ENCODE measurements around the gene ATG14. TPM values are rescaled to one million over a fixed set of nuclear protein-coding genes. Genes with fewer than 3 reads are reported as not detected.

The ATG14 gene
- total and polyA plus RNA-seq, 2 of the 8 experiments (the other 6 are each of a cell fraction or from before 2014, with no cell fraction given), result 4.9 to 10.8 TPM

DNA sequence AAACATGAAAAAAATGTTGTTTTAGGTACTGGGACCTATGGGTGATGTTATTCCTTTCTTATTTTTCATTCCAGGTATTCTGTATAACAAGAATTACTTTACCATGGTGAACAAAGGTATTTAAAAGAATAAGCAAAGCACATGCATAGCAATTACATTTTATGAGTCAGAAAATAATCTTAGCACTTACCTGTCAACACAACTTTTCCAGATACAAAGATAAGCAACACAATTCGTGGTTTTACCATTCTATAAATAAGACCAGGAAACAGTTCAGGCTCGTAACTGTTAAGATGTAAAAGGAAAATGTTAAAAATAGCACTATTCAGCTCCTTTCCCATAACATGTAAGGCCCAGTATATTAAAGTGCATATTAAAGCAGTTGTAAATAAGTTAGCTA lies 12.3 kb upstream of the ATG14 start:
- no peaks in the 10 kb centered on the region for H3K36me3 ChIP-seq (ENCODE audit: control insufficient read depth in 2 of 4, insufficient read depth in 4 of 4, low read length in 3 of 4)
- H2BK120ac ChIP-seq (replicated peaks; ENCODE audit: low read depth, low read length), result no peak overlapping the region
- no peak overlapping the region for H2BK15ac ChIP-seq (ENCODE audit: low read length)
- no peak overlapping the region for H4K5ac ChIP-seq (ENCODE audit: insufficient read length, low read depth, low read length)
- FAIRE-seq (no peak), DNase-seq (ENCODE audit: low read depth in 1 of 2, low spot score in 2 of 2) (no peak)
- H2BK12ac ChIP-seq (ENCODE audit: low read depth, low read length), result no peak overlapping the region
- H3K23me2 ChIP-seq (ENCODE audit: low read depth, low read length), result no peaks in the 10 kb centered on the region
- no peaks in the 10 kb centered on the region for H4K20me1 ChIP-seq (replicated peaks in 1 of 2; ENCODE audit: control insufficient read depth in 1 of 2, insufficient read depth in 2 of 2, low read length in 2 of 2)
- no peak overlapping the region for H3K14ac ChIP-seq (ENCODE audit: insufficient read length)
- no peaks in the 10 kb centered on the region for H3K79me1 ChIP-seq (ENCODE audit: low read depth, low read length)
- no peak overlapping the region for H3K18ac ChIP-seq (ENCODE audit: extremely low read depth, low read length)
- no peak overlapping the region for H3K4ac ChIP-seq (replicated peaks; ENCODE audit: insufficient read length, low read depth, low read length)
- TF ChIP-seq SIRT6 (IDR thresholded peaks at IDR 0.05; ENCODE audit: low read length) (no peak), KDM5A (IDR thresholded peaks at IDR 0.05; ENCODE audit: low read length) (no peak), SAP30 (IDR thresholded peaks at IDR 0.05; ENCODE audit: insufficient read depth, insufficient replicate concordance, low read length) (no peak), BRCA1 (IDR thresholded peaks at IDR 0.05; ENCODE audit: low read depth, low read length) (no peak), CBX8 (IDR thresholded peaks at IDR 0.05; ENCODE audit: borderline replicate concordance, low read depth, low read length) (no peak), CTBP2 (IDR thresholded peaks at IDR 0.05; ENCODE audit: borderline replicate concordance, insufficient read depth, insufficient read length, low read length) (no peak), FOSL1 (IDR thresholded peaks at IDR 0.05; ENCODE audit: insufficient read depth, low read depth, low read length) (no peak), TBP (IDR thresholded peaks at IDR 0.05; ENCODE audit: low read depth, low read length) (no peak), EGR1 (IDR thresholded peaks at IDR 0.05; ENCODE audit: borderline replicate concordance, low read depth, low read length) (no peak)
- no peak overlapping the region for H3K23ac ChIP-seq (ENCODE audit: insufficient read length)
- WGBS, 2 experiments (ENCODE audit: extremely low coverage in 1 of 2, insufficient coverage in 1 of 2, insufficient read length in 1 of 2, insufficient replicate concordance in 2 of 2, low coverage in 1 of 2, low lambda C conversion rate in 2 of 2, missing lambda C conversion rate in 1 of 2), result 65% methylated on average over 2 of the region's 2 CpGs; no CpG with 5 or more reads in 1 of the 2 experiments
- POLR2A ChIA-PET (ENCODE audit: partially characterized antibody), result no interaction called here
- H3K9ac ChIP-seq (replicated peaks in 1 of 4; ENCODE audit: extremely low read depth in 1 of 4, low read depth in 3 of 4, low read length in 3 of 4), result no peak overlapping the region
- H3K27me3 ChIP-seq (replicated peaks in 1 of 4; ENCODE audit: control insufficient read depth in 3 of 4, extremely low read depth in 1 of 4, insufficient read depth in 3 of 4, low read length in 3 of 4), result no peaks in the 10 kb centered on the region
- no peak overlapping the region for H2AK5ac ChIP-seq (ENCODE audit: low read depth, low read length)
- no peak overlapping the region for H4K8ac ChIP-seq (ENCODE audit: extremely low read depth, insufficient read depth, low read length)
- H4K91ac ChIP-seq (replicated peaks; ENCODE audit: insufficient read length, low read length), result no peak overlapping the region
- H3K4me2 ChIP-seq (ENCODE audit: insufficient read depth in 1 of 2, low read depth in 2 of 2, low read length in 2 of 2), result no peak overlapping the region
- H3K4me1 ChIP-seq (replicated peaks in 1 of 4; ENCODE audit: control insufficient read depth in 3 of 4, insufficient read depth in 4 of 4, low read length in 3 of 4), result peaks cover 0 to 3% (median 0%) of the 10 kb centered on the region in 4 experiments; a peak in 2 of 7 replicates
- H2BK5ac ChIP-seq (ENCODE audit: low read depth, low read length), result no peak overlapping the region
- no peak overlapping the region for H2AFZ ChIP-seq (ENCODE audit: low read length)
- no peaks in the 10 kb centered on the region for H3K79me2 ChIP-seq (ENCODE audit: control insufficient read depth in 1 of 2, insufficient read depth in 2 of 2, low read length in 2 of 2)
- H3K4me3 ChIP-seq (ENCODE audit: extremely low read depth in 1 of 4, insufficient read depth in 2 of 4, low read depth in 3 of 4, low read length in 4 of 4), result no peak overlapping the region
- no peak overlapping the region for H2BK20ac ChIP-seq (ENCODE audit: low read length)
- H3K9me3 ChIP-seq (ENCODE audit: insufficient read depth in 2 of 2, low read depth in 1 of 2, low read length in 1 of 2), result no peaks in the 10 kb centered on the region
- no peak overlapping the region for H3K27ac ChIP-seq (ENCODE audit: low read depth, low read length)
- H3K56ac ChIP-seq (replicated peaks; ENCODE audit: insufficient read length, low read depth, low read length), result no peak overlapping the region
- CTCF ChIA-PET (ENCODE audit: partially characterized antibody), result interaction anchor here (1.1 to 5.7 kb wide), 6 partner anchors 8 to 22 kb away, joined by 3 to 65 read pairs (median 4); no protein-coding TSS in a partner anchor

Measured in H1 (cell line).